Endothelial cell of umbilical vein (primary cell): Measurements from ENCODE around the gene NOTCH3. TPM values are rescaled to one million over a fixed set of nuclear protein-coding genes. Genes with fewer than 3 reads are reported as not detected.

Experiments
- BruUV-seq: library from RNA; stranded (reverse); fragments of 400-500 nt; replicated peaks from 2 replicates; lab custom pipeline; 2021; lab: Mats Ljungman, UMichigan
- CTCF ChIA-PET: fragments of 300-600, 350-600 bp; sonication (Branson Sonifier 250); formaldehyde crosslinking; loops from one replicate; lab custom pipeline; 2021; ENCODE audit warnings: antibody characterized with exemption, inconsistent platforms; lab: Charles Lee
- POLR2A ChIA-PET: fragments of 300-600, 350-600 bp; sonication (Branson Sonifier 250); formaldehyde crosslinking; loops from one replicate; lab custom pipeline; 2021; ENCODE audit warnings: antibody characterized with exemption, inconsistent platforms; lab: Charles Lee
- DNase-seq: peaks from one replicate; pipeline ENCODE4 v3.0.0-alpha.2; 2011; ENCODE audit warnings: low read depth, low spot score
- FAIRE-seq: peaks from 2 replicates; lab custom pipeline; 2011; peaks lifted over from hg19 to GRCh38; lab: Jason Lieb, UNC
- H2AFZ ChIP-seq: 2 replicates; pipeline ENCODE4 v1.6.0; 2012; ENCODE audit warnings: low read depth, low read length, control low read depth, inconsistent platforms
- H3K27ac ChIP-seq: 2 replicates; pipeline ENCODE4 v1.5.1; 2011; ENCODE audit warnings: low read depth, mild to moderate bottlenecking, control low read depth, low read length, moderate library complexity; ENCODE audit not compliant: insufficient read depth
- H3K27me3 ChIP-seq, 2 experiments: 2 replicates each; pipeline versions ENCODE4 v1.6.0 to v1.6.1; 2011; ENCODE audit warnings: low read length in 2 of 2, mixed read lengths in 1 of 2; ENCODE audit not compliant: control insufficient read depth in 2 of 2, insufficient read depth in 2 of 2
- H3K36me3 ChIP-seq, 2 experiments: 2 replicates in 1 of 2; 3 replicates in 1 of 2; pipeline ENCODE4 v1.5.1; 2011; ENCODE audit warnings: low read length in 2 of 2, mild to moderate bottlenecking in 1 of 2, moderate library complexity in 1 of 2; ENCODE audit not compliant: control insufficient read depth in 2 of 2, insufficient read depth in 2 of 2; ENCODE audit errors: extremely low read depth in 1 of 2
- H3K4me1 ChIP-seq: 3 replicates; pipeline ENCODE4 v1.5.1; 2011; ENCODE audit warnings: mild to moderate bottlenecking, low read length; ENCODE audit not compliant: control insufficient read depth, insufficient read depth; ENCODE audit errors: extremely low read depth
- H3K4me2 ChIP-seq: 2 replicates; pipeline ENCODE4 v1.6.1; 2011; ENCODE audit warnings: low read length, control low read depth, mixed read lengths; ENCODE audit not compliant: insufficient read depth
- H3K4me3 ChIP-seq, 3 experiments: fragments of 200-600 bp in 1 of 3; sonication (generic), shearing (Covaris generic) in 1 of 3; replicated peaks in 1 of 3; 2 replicates each; pipeline ENCODE4 v1.5.1; 2011 to 2016; ENCODE audit warnings: control low read depth in 3 of 3, low read length in 3 of 3, mild to moderate bottlenecking in 2 of 3, inconsistent platforms in 1 of 3, low read depth in 1 of 3, moderate library complexity in 1 of 3; ENCODE audit not compliant: insufficient read depth in 1 of 3
- H3K79me2 ChIP-seq: 2 replicates; pipeline ENCODE4 v1.6.0; 2012; ENCODE audit warnings: low read length, inconsistent platforms; ENCODE audit not compliant: control insufficient read depth, insufficient read depth
- H3K9ac ChIP-seq: replicated peaks from 2 replicates; pipeline ENCODE3; 2011; ENCODE audit warnings: low read length, control low read depth; ENCODE audit not compliant: insufficient read depth; ENCODE audit errors: extremely low read depth
- H3K9me1 ChIP-seq: replicated peaks from 3 replicates; pipeline ENCODE4 v1.6.0; 2011; ENCODE audit warnings: mild to moderate bottlenecking, low read length; ENCODE audit not compliant: control insufficient read depth, insufficient read depth; ENCODE audit errors: extremely low read depth
- H3K9me3 ChIP-seq: replicated peaks from 2 replicates; pipeline ENCODE4 v1.5.1; 2012; ENCODE audit warnings: low read length, inconsistent platforms; ENCODE audit not compliant: control insufficient read depth, insufficient read depth
- H4K20me1 ChIP-seq: replicated peaks from 2 replicates; pipeline ENCODE3; 2011; ENCODE audit warnings: mild to moderate bottlenecking, low read length; ENCODE audit not compliant: control insufficient read depth, insufficient read depth; ENCODE audit errors: extremely low read depth
- CTCF ChIP-seq, 2 donors: IDR thresholded peaks; 1 replicate in 1 of 2; 2 replicates in 1 of 2; pipeline ENCODE4 v1.5.1; 2011; ENCODE audit warnings: low read length in 2 of 2, mild to moderate bottlenecking in 2 of 2, moderate library complexity in 2 of 2, control low read depth in 1 of 2, inconsistent platforms in 1 of 2, low read depth in 1 of 2; ENCODE audit not compliant: insufficient read depth in 1 of 2; ENCODE audit errors: extremely low read depth in 1 of 2
- EZH2 ChIP-seq: IDR thresholded peaks from 2 replicates; pipeline ENCODE4 v1.6.1; 2012; ENCODE audit warnings: borderline replicate concordance, low read depth, mild to moderate bottlenecking, moderate library complexity, low read length, inconsistent platforms; ENCODE audit not compliant: severe bottlenecking
- FOS ChIP-seq: IDR thresholded peaks from 2 replicates; pipeline ENCODE4 v1.6.1; 2011; ENCODE audit warnings: mild to moderate bottlenecking, low read length, moderate library complexity, borderline replicate concordance; ENCODE audit not compliant: insufficient read depth
- GATA2 ChIP-seq: IDR thresholded peaks from 2 replicates; pipeline ENCODE4 v1.7.0; 2011; ENCODE audit warnings: low read depth, mild to moderate bottlenecking, moderate library complexity, mixed read lengths, low read length; ENCODE audit not compliant: insufficient read length, insufficient read depth
- JUN ChIP-seq: IDR thresholded peaks from 2 replicates; pipeline ENCODE4 v1.6.1; 2011; ENCODE audit warnings: borderline replicate concordance, low read depth; ENCODE audit not compliant: insufficient read length, insufficient read depth
- MAX ChIP-seq: IDR thresholded peaks from 2 replicates; pipeline ENCODE4 v1.6.1; 2011; ENCODE audit not compliant: insufficient read depth, insufficient read length
- MYC ChIP-seq: IDR thresholded peaks from one replicate; pipeline ENCODE4 v1.6.1; 2011; ENCODE audit warnings: mild to moderate bottlenecking, low read depth, low read length
- POLR2A ChIP-seq: IDR thresholded peaks from 2 replicates; pipeline ENCODE4 v1.6.1; 2012; ENCODE audit warnings: low read depth, mild to moderate bottlenecking, control low read depth, low read length
- POLR2AphosphoS5 ChIP-seq: IDR thresholded peaks from 2 replicates; pipeline ENCODE4 v1.6.1; 2012; ENCODE audit warnings: low read depth, mild to moderate bottlenecking, control low read depth, low read length, moderate library complexity; ENCODE audit not compliant: insufficient read depth
- dilution Hi-C: fragments of 300-500 bp; cut with MboI; formaldehyde crosslinking; loops from one replicate; pipeline ENCODE4 v1.15.0; 2019; ENCODE audit warnings: low sequenced_read_pairs; ENCODE audit not compliant: extremely low pct_ligation_motif_present
- intact Hi-C: fragments of 100-400 bp; cut with micrococcal nuclease; formaldehyde crosslinking; loops from one replicate; pipeline ENCODE4 v1.10.0; 2022
- polyA plus RNA-seq, 4 experiments: library from polyadenylated mRNA; depleted of rRNA in 3 of 4; stranded (reverse) in 3 of 4; unstranded in 1 of 4; fragments of >200 nt; gene quantifications; 2 replicates each; pipeline versions ENCODE4 v1.2.1 to v1.2.3, GENCODE V29; 2011 to 2012; ENCODE audit warnings: missing spikeins in 1 of 4
- total RNA-seq: library from RNA; stranded (reverse); gene quantifications from 2 replicates; pipeline ENCODE4 v1.2.3, GENCODE V29; 2021

The NOTCH3 gene
- total and polyA plus RNA-seq, 2 donors (not counting 3 experiments of a cell fraction or from before 2014, with no cell fraction given): 0.63 to 1.5 TPM

- CTCF ChIA-PET: interaction anchor here (2.4 kb wide), 1 partner anchor 43 kb away, joined by 10 read pairs; no protein-coding TSS in a partner anchor
- no peak for FAIRE-seq
Measured at GRCh38 chr19:15144046-15144646, 56.6 kb downstream of the NOTCH3 start.

GRCh38 chr19:15142313-15142712 is 58.5 kb downstream of the NOTCH3 start:
- Histone ChIP-seq H2AFZ (no peak overlapping the region), H3K79me2 (no peaks in the 10 kb centered on the region), H3K27ac (no peak overlapping the region), H3K27me3 (no peaks in the 10 kb centered on the region), H3K9me3 (no peaks in the 10 kb centered on the region), H4K20me1 (no peaks in the 10 kb centered on the region), H3K9ac (no peak overlapping the region), H3K36me3 (no peaks in the 10 kb centered on the region), H3K4me3 (no peak overlapping the region), H3K4me1 (no peaks in the 10 kb centered on the region), H3K4me2 (no peak overlapping the region), H3K9me1 (no peaks in the 10 kb centered on the region)
- intact Hi-C loops: no loop called here
- DNase-seq (no peak), FAIRE-seq (no peak)
- BruUV-seq: no TSS peak
- ChIA-PET POLR2A (no interaction called here), CTCF (interaction anchor here (2.4 kb wide), 1 partner anchor 41 kb away, joined by 10 read pairs; no protein-coding TSS in a partner anchor)
- dilution Hi-C loops: no loop called here
- no peak for TF ChIP-seq POLR2A
- no peak for TF ChIP-seq GATA2
- no peak for TF ChIP-seq MAX
- TF ChIP-seq EZH2: no peak
- no peak for TF ChIP-seq JUN
- TF ChIP-seq CTCF (IDR thresholded peaks at IDR 0.05; ENCODE audit: extremely low read depth in 1 of 2, insufficient read depth in 1 of 2, low read depth in 1 of 2, low read length in 2 of 2): no peak
- TF ChIP-seq MYC: no peak
- no peak for TF ChIP-seq FOS
- no peak for TF ChIP-seq POLR2AphosphoS5

More at GRCh38 chr19:15144046-15144646, 56.6 kb downstream of the NOTCH3 start:
- Histone ChIP-seq H3K9ac (no peak overlapping the region), H2AFZ (no peak overlapping the region), H3K4me3 (no peak overlapping the region), H3K27me3 (peaks cover 0 to 5% of the 10 kb centered on the region in 2 experiments), H3K9me1 (no peaks in the 10 kb centered on the region), H3K36me3 (no peaks in the 10 kb centered on the region), H3K4me2 (no peak overlapping the region), H3K27ac (no peak overlapping the region), H4K20me1 (no peaks in the 10 kb centered on the region), H3K79me2 (no peaks in the 10 kb centered on the region), H3K4me1 (no peaks in the 10 kb centered on the region), H3K9me3 (no peaks in the 10 kb centered on the region)
- dilution Hi-C loops (no loop called here), intact Hi-C loops (no loop called here)
- POLR2A ChIA-PET: no interaction called here
- no TSS peak for BruUV-seq
- TF ChIP-seq POLR2AphosphoS5: no peak
- TF ChIP-seq JUN: no peak
- TF ChIP-seq MYC: no peak
- no peak for TF ChIP-seq POLR2A
- no peak for TF ChIP-seq GATA2
- TF ChIP-seq EZH2: no peak
- no peak for DNase-seq
